Measurements from ENCODE around the gene HS6ST2.

The HS6ST2 gene

DNA sequence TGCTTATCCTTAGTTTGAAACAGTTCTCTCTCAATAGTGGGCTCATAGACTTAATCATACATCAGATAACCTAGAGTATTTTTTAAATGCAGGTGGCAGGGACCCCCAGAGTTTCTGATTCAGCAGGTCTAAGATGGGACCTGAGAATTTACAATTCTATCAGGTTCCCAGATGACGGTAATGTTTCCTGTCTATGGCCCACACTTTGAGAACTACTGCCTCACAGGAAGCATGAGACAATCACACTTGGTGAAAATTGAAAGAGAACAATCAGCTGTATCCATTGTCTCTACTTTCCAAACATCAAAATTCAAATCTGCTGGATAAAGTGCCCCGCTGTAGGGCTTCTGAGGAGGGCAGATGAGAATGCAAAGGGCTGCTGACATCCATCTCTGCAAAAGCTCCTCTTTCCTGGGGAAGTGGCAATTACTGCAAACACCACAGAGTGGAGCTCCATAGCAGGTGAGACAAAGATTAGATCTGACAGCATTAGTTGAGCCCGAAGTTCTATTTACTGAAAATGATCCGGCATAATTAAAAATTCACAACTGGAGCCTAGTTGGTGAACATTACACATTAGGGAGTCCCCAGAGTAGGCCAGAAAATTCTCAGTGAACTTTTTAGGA lies 281.8 kb downstream of the HS6ST2 start:
- Histone ChIP-seq H2BK15ac (replicated peaks; ENCODE audit: low read depth) (no peak overlapping the region), H4K8ac (ENCODE audit: low read depth, low read length) (no peak overlapping the region), H3K79me2 (ENCODE audit: control insufficient read depth, insufficient read depth, low read length) (no peaks in the 10 kb centered on the region), H3K27me3 (ENCODE audit: insufficient read depth, low read length, poor library complexity) (no peaks in the 10 kb centered on the region), H3K4me2 (ENCODE audit: low read length) (no peak overlapping the region), H4K5ac (ENCODE audit: low read length) (no peak overlapping the region), H3K23ac (ENCODE audit: low read length) (no peak overlapping the region), H3K4me3 (ENCODE audit: low read length) (no peak overlapping the region), H3K4me1 (ENCODE audit: control insufficient read depth, low read depth, low read length) (no peaks in the 10 kb centered on the region), H3K56ac (ENCODE audit: low read length) (no peak overlapping the region), H2BK120ac (ENCODE audit: low read depth, low read length) (no peak overlapping the region), H3K18ac (ENCODE audit: low read length) (no peak overlapping the region), H3K4ac (ENCODE audit: low read depth, low read length) (no peak overlapping the region), H3K27ac (ENCODE audit: low read depth, low read length) (no peak overlapping the region), H3K79me1 (ENCODE audit: low read length) (no peaks in the 10 kb centered on the region), H2AK5ac (ENCODE audit: low read length) (no peak overlapping the region), H3K36me3 (ENCODE audit: control insufficient read depth, insufficient read depth, low read length) (no peaks in the 10 kb centered on the region), H3K9ac (ENCODE audit: low read length) (no peak overlapping the region), H2BK5ac (ENCODE audit: low read length) (no peak overlapping the region)
- peak; percentile 55 for DNase-seq
- WGBS (ENCODE audit: extremely low coverage, insufficient coverage, low lambda C conversion rate), result no CpG with 5 or more reads among the region's 4 CpGs

DNA sequence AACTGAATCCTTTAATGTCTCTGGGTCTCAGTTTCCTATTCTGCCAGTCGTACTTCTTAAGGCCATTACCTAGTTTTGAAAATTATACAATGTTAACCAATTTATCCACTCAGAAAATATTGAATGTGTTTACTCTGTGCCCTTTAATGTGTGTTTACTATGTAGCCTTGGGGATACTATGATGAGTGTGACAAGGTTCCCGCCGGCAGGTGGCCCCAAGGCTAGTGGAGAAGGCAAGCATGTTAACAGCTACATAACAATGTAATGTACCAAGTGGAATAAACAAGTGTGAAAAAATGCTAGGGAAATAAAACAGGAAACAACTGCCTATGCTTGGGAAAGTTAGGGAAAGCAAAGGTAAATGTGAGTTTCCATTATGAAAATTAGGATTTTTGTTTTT lies 282.3 kb downstream of the HS6ST2 start:
- no peak for DNase-seq
- no CpG with 5 or more reads among the region's 3 CpGs for WGBS (ENCODE audit: extremely low coverage, insufficient coverage, low lambda C conversion rate)
- H3K4me1 ChIP-seq (ENCODE audit: control insufficient read depth, low read depth, low read length), result no peaks in the 10 kb centered on the region

DNA sequence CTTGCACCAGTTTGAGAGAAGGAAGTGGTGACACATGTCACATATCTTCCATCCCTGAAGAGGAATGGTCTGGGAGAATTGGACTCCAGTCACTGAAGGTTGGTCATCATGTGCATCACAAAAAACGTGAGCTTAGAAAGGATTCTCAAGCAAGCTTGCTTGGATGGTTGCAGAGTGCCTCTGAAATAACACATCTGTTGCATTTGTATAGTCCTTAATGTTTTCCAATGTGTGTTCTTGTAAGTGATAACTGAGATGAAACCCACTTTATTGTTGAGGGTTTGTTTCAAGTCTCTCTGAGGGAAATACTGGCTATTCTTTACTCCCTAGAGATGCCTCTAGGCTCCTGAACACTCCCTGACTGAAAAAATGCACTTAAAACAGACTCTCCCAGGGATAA lies 285.1 kb downstream of the HS6ST2 start:
- no peak overlapping the region for H3K27ac ChIP-seq (ENCODE audit: low read depth, low read length)
- H3K36me3 ChIP-seq (ENCODE audit: control insufficient read depth, insufficient read depth, low read length), result no peaks in the 10 kb centered on the region
- no peak overlapping the region for H3K56ac ChIP-seq (ENCODE audit: low read length)
- H3K9ac ChIP-seq (ENCODE audit: low read length), result no peak overlapping the region
- H3K27me3 ChIP-seq (ENCODE audit: insufficient read depth, low read length, poor library complexity), result no peaks in the 10 kb centered on the region
- no peak overlapping the region for H3K4ac ChIP-seq (ENCODE audit: low read depth, low read length)
- no peak overlapping the region for H2BK5ac ChIP-seq (ENCODE audit: low read length)
- H3K4me2 ChIP-seq (ENCODE audit: low read length), result no peak overlapping the region
- H3K79me1 ChIP-seq (ENCODE audit: low read length), result no peaks in the 10 kb centered on the region
- H3K79me2 ChIP-seq (ENCODE audit: control insufficient read depth, insufficient read depth, low read length), result no peaks in the 10 kb centered on the region
- DNase-seq, result no peak
- no CpG with 5 or more reads among the region's 1 CpG for WGBS (ENCODE audit: extremely low coverage, insufficient coverage, low lambda C conversion rate)
- H2AK5ac ChIP-seq (ENCODE audit: low read length), result no peak overlapping the region
- no peaks in the 10 kb centered on the region for H3K4me1 ChIP-seq (ENCODE audit: control insufficient read depth, low read depth, low read length)
- H3K18ac ChIP-seq (ENCODE audit: low read length), result no peak overlapping the region
- H2BK15ac ChIP-seq (replicated peaks; ENCODE audit: low read depth), result no peak overlapping the region
- no peak overlapping the region for H3K23ac ChIP-seq (ENCODE audit: low read length)
- H4K5ac ChIP-seq (ENCODE audit: low read length), result no peak overlapping the region
- no peak overlapping the region for H4K8ac ChIP-seq (ENCODE audit: low read depth, low read length)
- H2BK120ac ChIP-seq (ENCODE audit: low read depth, low read length), result no peak overlapping the region
- no peak overlapping the region for H3K4me3 ChIP-seq (ENCODE audit: low read length)

More for the DNA sequence above, 282.3 kb downstream of the HS6ST2 start:
- H3K4me2 ChIP-seq (ENCODE audit: low read length), result no peak overlapping the region
- no peaks in the 10 kb centered on the region for H3K79me2 ChIP-seq (ENCODE audit: control insufficient read depth, insufficient read depth, low read length)
- H3K27me3 ChIP-seq (ENCODE audit: insufficient read depth, low read length, poor library complexity), result no peaks in the 10 kb centered on the region
- no peak overlapping the region for H3K27ac ChIP-seq (ENCODE audit: low read depth, low read length)
- H3K4ac ChIP-seq (ENCODE audit: low read depth, low read length), result no peak overlapping the region
- H4K5ac ChIP-seq (ENCODE audit: low read length), result no peak overlapping the region
- no peak overlapping the region for H3K18ac ChIP-seq (ENCODE audit: low read length)
- H2BK15ac ChIP-seq (replicated peaks; ENCODE audit: low read depth), result no peak overlapping the region
- no peak overlapping the region for H2AK5ac ChIP-seq (ENCODE audit: low read length)
- H3K79me1 ChIP-seq (ENCODE audit: low read length), result no peaks in the 10 kb centered on the region
- H3K23ac ChIP-seq (ENCODE audit: low read length), result no peak overlapping the region
- no peaks in the 10 kb centered on the region for H3K36me3 ChIP-seq (ENCODE audit: control insufficient read depth, insufficient read depth, low read length)
- H4K8ac ChIP-seq (ENCODE audit: low read depth, low read length), result no peak overlapping the region
- H3K9ac ChIP-seq (ENCODE audit: low read length), result no peak overlapping the region
- H2BK5ac ChIP-seq (ENCODE audit: low read length), result no peak overlapping the region
- H3K4me3 ChIP-seq (ENCODE audit: low read length), result no peak overlapping the region
- no peak overlapping the region for H2BK120ac ChIP-seq (ENCODE audit: low read depth, low read length)
- H3K56ac ChIP-seq (ENCODE audit: low read length), result no peak overlapping the region

DNA sequence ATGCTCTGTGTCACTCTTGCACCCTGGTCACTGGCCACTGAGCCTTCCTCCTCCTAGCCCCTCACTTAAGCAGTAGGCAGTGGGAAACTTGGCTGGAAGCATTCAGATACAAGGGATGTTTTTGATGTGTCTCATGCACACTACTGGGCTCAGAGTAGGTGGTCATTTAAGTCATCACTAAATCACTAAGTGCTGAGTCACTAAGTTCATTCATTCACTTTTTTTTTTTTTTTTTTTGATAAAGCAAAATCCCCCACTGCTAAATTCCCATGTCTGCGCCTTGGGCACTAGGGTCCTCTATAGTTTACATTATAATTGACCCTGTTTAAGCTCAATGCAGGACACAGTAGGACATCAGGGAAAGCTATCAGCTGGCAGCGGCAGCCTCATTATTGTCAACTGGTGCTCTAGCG lies 287.2 kb downstream of the HS6ST2 start:
- WGBS (ENCODE audit: extremely low coverage, insufficient coverage, low lambda C conversion rate), result no CpG with 5 or more reads among the region's 3 CpGs
- H3K9ac ChIP-seq (ENCODE audit: low read length), result no peak overlapping the region
- H2BK15ac ChIP-seq (replicated peaks; ENCODE audit: low read depth), result no peak overlapping the region
- no peak overlapping the region for H3K4me2 ChIP-seq (ENCODE audit: low read length)
- no peaks in the 10 kb centered on the region for H3K36me3 ChIP-seq (ENCODE audit: control insufficient read depth, insufficient read depth, low read length)
- no peak overlapping the region for H3K27ac ChIP-seq (ENCODE audit: low read depth, low read length)
- no peak overlapping the region for H2BK5ac ChIP-seq (ENCODE audit: low read length)
- no peak overlapping the region for H4K8ac ChIP-seq (ENCODE audit: low read depth, low read length)
- peak; percentile 23 for DNase-seq
- no peak overlapping the region for H3K56ac ChIP-seq (ENCODE audit: low read length)
- no peak overlapping the region for H2BK120ac ChIP-seq (ENCODE audit: low read depth, low read length)
- H3K4ac ChIP-seq (ENCODE audit: low read depth, low read length), result no peak overlapping the region
- no peak overlapping the region for H3K18ac ChIP-seq (ENCODE audit: low read length)
- H3K27me3 ChIP-seq (ENCODE audit: insufficient read depth, low read length, poor library complexity), result no peaks in the 10 kb centered on the region
- H3K4me1 ChIP-seq (ENCODE audit: control insufficient read depth, low read depth, low read length), result no peaks in the 10 kb centered on the region
- H3K79me2 ChIP-seq (ENCODE audit: control insufficient read depth, insufficient read depth, low read length), result no peaks in the 10 kb centered on the region
- no peak overlapping the region for H3K23ac ChIP-seq (ENCODE audit: low read length)
- no peak overlapping the region for H4K5ac ChIP-seq (ENCODE audit: low read length)
- no peak overlapping the region for H3K4me3 ChIP-seq (ENCODE audit: low read length)
- no peaks in the 10 kb centered on the region for H3K79me1 ChIP-seq (ENCODE audit: low read length)
- H2AK5ac ChIP-seq (ENCODE audit: low read length), result no peak overlapping the region

DNA sequence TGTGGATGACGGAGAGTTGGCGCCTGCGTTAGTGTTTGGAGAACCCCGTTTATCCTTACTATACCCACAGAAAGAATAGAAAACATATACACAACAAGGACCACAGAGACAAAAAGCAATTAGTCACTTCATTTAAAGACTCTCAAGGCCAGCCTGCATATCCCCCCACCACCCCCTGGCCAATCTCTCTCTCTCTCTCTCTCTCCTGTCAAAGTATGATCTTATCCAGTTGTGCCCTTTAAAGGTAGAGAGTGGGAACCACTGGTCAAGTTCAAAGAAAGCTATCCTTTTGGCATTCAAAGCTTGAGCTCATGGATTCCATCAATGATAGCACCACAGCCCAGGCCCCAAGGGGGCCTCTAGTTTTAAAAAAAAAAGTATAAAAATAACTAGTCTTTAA lies 289.3 kb downstream of the HS6ST2 start:
- no peaks in the 10 kb centered on the region for H3K36me3 ChIP-seq (ENCODE audit: control insufficient read depth, insufficient read depth, low read length)
- WGBS (ENCODE audit: extremely low coverage, insufficient coverage, low lambda C conversion rate), result no CpG with 5 or more reads among the region's 4 CpGs

DNA sequence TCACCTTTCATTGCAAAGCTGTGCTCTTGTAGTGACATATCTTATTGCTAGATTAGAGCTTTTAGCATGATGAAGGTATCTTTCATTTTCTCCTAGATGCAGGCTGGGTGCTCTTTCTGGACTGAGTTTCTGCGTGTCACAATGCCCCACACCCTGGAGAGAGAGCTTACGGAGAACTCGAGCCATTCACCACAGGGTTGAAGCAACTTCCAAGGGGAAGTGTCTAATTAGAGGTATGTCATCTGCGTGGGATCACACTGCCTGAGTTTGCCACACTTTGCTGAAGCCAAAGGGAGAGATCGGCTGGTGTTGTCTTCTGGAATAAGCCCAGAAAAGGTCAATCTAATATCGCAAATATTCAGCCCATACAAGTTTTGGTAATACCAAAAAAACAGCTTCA lies 290.3 kb downstream of the HS6ST2 start:
- WGBS (ENCODE audit: extremely low coverage, insufficient coverage, low lambda C conversion rate), result no CpG with 5 or more reads among the region's 6 CpGs

More for the DNA sequence above, 289.3 kb downstream of the HS6ST2 start:
- H3K4me1 ChIP-seq (ENCODE audit: control insufficient read depth, low read depth, low read length), result no peaks in the 10 kb centered on the region
- no peak overlapping the region for H2BK120ac ChIP-seq (ENCODE audit: low read depth, low read length)
- no peak overlapping the region for H3K4ac ChIP-seq (ENCODE audit: low read depth, low read length)
- H3K56ac ChIP-seq (ENCODE audit: low read length), result no peak overlapping the region
- no peak overlapping the region for H2AK5ac ChIP-seq (ENCODE audit: low read length)
- H3K4me3 ChIP-seq (ENCODE audit: low read length), result no peak overlapping the region
- H2BK5ac ChIP-seq (ENCODE audit: low read length), result no peak overlapping the region
- no peak overlapping the region for H3K27ac ChIP-seq (ENCODE audit: low read depth, low read length)
- DNase-seq, result no peak
- no peak overlapping the region for H3K4me2 ChIP-seq (ENCODE audit: low read length)
- H3K79me1 ChIP-seq (ENCODE audit: low read length), result no peaks in the 10 kb centered on the region
- H3K18ac ChIP-seq (ENCODE audit: low read length), result no peak overlapping the region
- no peak overlapping the region for H3K23ac ChIP-seq (ENCODE audit: low read length)
- no peak overlapping the region for H4K8ac ChIP-seq (ENCODE audit: low read depth, low read length)
- no peaks in the 10 kb centered on the region for H3K79me2 ChIP-seq (ENCODE audit: control insufficient read depth, insufficient read depth, low read length)
- no peak overlapping the region for H3K9ac ChIP-seq (ENCODE audit: low read length)
- H2BK15ac ChIP-seq (replicated peaks; ENCODE audit: low read depth), result no peak overlapping the region
- H4K5ac ChIP-seq (ENCODE audit: low read length), result no peak overlapping the region
- no peaks in the 10 kb centered on the region for H3K27me3 ChIP-seq (ENCODE audit: insufficient read depth, low read length, poor library complexity)

More for the DNA sequence above, 290.3 kb downstream of the HS6ST2 start:
- H3K79me1 ChIP-seq (ENCODE audit: low read length), result no peaks in the 10 kb centered on the region
- DNase-seq, result no peak
- H3K18ac ChIP-seq (ENCODE audit: low read length), result no peak overlapping the region
- no peak overlapping the region for H3K4me2 ChIP-seq (ENCODE audit: low read length)
- H3K4ac ChIP-seq (ENCODE audit: low read depth, low read length), result no peak overlapping the region
- no peaks in the 10 kb centered on the region for H3K27me3 ChIP-seq (ENCODE audit: insufficient read depth, low read length, poor library complexity)
- H3K9ac ChIP-seq (ENCODE audit: low read length), result no peak overlapping the region
- no peak overlapping the region for H3K27ac ChIP-seq (ENCODE audit: low read depth, low read length)
- H2AK5ac ChIP-seq (ENCODE audit: low read length), result no peak overlapping the region
- no peaks in the 10 kb centered on the region for H3K36me3 ChIP-seq (ENCODE audit: control insufficient read depth, insufficient read depth, low read length)
- no peak overlapping the region for H3K56ac ChIP-seq (ENCODE audit: low read length)
- no peak overlapping the region for H2BK120ac ChIP-seq (ENCODE audit: low read depth, low read length)
- H3K4me3 ChIP-seq (ENCODE audit: low read length), result no peak overlapping the region
- no peak overlapping the region for H4K8ac ChIP-seq (ENCODE audit: low read depth, low read length)
- H3K4me1 ChIP-seq (ENCODE audit: control insufficient read depth, low read depth, low read length), result no peaks in the 10 kb centered on the region
- no peak overlapping the region for H4K5ac ChIP-seq (ENCODE audit: low read length)
- no peak overlapping the region for H3K23ac ChIP-seq (ENCODE audit: low read length)
- no peak overlapping the region for H2BK15ac ChIP-seq (replicated peaks; ENCODE audit: low read depth)
- H2BK5ac ChIP-seq (ENCODE audit: low read length), result no peak overlapping the region
- H3K79me2 ChIP-seq (ENCODE audit: control insufficient read depth, insufficient read depth, low read length), result no peaks in the 10 kb centered on the region
